DMS53 treated with DMSO at 0.1 percent for 48 hours (cell line): ENCODE data around the gene PDZD7.

Source experiments
- DNase-seq: peaks from one replicate; lab custom pipeline; 2025; ENCODE audit not compliant: unreplicated experiment; lab: John Stamatoyannopoulos, UW

The PDZD7 gene

DNA sequence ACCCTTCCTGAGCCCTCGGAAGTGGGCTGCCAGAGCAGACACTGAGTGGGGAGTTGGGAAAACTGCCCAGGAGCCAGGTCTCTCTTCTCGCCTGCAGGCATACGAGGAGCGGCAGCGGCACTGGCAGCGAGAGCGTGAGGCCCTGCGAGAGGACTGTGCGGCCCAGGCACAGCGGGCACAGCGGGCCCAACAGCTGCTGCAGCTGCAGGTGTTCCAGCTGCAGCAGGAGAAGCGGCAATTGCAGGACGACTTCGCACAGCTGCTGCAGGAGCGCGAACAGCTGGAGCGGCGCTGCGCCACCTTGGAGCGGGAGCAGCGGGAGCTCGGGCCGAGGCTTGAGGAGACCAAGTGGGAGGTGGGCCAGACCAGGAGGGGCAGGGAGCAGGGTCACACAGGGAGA lies 25.6 kb downstream of the PDZD7 start:
- no peak for DNase-seq

DNA sequence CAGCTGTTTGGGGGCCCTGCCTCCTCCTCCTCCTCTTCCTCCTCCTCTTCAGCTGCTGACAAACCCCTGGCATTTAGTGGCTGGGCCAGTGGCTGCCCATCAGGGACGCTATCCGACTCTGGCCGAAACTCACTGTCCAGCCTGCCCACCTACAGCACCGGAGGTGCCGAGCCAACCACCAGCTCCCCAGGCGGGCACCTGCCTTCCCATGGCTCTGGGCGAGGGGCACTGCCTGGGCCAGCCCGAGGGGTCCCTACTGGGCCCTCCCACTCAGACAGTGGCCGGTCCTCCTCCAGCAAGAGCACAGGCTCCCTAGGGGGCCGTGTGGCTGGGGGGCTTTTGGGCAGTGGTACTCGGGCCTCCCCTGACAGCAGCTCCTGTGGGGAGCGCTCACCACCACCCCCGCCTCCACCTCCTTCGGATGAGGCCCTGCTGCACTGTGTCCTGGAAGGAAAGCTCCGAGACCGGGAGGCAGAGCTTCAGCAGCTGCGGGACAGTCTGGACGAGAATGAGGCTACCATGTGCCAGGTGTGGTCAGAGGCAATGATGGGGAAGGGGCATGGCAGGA lies 27.2 kb downstream of the PDZD7 start:
- DNase-seq, result no peak

DNA sequence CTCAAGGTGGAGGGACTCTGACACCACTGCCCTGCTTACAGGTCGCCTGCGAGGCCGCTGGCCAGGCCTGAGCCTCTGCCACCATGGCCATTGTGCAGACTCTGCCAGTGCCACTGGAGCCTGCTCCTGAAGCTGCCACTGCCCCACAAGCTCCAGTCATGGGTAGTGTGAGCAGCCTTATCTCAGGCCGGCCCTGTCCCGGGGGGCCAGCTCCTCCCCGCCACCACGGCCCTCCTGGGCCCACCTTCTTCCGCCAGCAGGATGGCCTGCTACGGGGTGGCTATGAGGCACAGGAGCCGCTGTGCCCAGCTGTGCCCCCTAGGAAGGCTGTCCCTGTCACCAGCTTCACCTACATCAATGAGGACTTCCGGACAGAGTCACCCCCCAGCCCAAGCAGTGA lies 28.5 kb downstream of the PDZD7 start:
- DNase-seq, result no peak

DNA sequence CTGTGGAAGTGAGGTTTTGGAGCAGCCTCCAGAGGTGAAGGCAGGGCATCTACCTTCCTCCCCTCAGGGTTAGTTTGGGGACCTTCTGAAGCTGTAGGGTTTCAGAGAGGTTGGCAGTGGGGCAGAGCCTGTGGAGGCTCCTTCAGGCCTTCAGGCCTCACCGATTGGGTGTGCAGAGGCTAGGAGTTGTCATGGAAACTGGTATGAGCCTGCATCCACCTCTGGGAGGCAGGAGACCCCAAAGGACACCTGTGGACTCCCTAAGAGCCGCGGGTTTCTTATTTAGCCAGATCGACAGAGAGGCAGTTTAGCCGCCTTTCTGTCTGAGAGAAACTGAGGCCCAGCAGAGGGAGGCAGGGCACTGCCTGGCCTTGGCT lies 29.3 kb downstream of the PDZD7 start:
- DNase-seq, result no peak

DNA sequence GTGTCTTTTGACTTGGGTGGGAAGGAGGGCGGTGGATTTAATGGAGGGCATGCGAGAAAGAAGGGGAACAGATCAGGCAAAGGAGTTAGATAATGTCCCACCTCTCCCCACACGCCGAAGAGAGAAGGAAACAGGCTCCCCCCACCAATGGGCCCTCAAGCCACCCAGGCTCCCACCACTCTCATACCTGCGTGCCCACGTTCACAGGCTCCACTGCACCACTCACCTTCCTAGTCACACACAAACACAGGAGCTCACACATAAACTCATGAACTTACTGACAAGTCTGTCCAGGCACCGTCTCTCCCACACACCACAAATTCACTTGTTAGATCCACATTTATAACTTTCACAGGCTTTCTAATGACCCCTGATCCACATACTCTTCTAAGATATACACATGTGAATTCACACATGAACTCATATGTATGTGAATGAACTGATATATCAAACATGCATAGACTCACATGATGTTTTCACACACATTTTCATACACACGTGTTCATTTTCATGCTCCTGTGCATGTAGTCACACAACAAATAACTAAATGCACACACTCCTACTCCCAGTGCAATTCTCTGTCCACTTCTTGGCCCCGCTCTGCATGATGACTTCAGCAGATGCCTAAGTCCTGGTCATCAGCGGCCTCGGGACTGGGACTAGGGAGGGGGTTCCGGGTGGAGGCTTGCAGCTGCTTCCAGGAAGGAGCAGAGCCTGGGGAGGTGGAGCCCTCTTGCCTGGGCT lies 29.8 kb downstream of the PDZD7 start:
- DNase-seq, result no peak

DNA sequence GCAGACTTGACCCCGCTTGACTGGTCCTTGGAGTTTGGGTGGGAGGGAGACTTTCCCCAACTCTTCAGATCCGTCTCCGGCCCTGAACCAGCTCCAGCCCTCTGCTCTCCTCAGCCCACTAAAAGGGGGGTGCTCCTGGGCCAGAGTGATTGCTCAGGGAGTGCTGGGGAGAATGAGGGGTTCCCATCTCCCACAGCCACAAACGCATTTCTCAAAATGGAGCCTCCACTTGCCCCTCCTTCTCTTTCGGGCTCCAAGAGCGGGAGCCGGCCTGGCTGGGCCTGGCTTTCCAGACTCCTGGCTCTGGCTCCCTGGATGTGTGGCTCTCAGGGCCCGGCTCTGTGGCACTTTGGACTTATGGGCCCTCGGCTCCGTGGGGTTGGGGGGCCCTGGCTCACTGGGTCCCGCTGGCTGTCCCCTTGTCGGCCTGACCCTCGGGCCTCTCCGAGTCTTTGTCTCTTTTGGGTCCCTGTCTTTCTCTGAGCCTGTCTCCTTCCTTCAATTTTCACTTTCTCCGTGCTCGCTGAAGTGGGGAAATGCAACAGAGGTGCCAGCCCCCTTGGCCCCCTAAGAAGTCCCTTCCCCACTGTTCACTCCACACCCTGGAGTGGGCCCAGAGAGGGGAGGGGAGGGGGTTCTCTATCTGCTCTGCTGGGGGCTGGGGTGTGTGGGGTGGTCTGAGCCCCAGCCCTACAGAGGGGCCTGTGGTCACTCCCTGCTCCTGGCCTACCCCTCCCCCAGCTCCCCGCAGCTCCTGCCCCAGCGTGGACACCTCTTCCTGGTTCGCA lies 30.6 kb downstream of the PDZD7 start:
- DNase-seq, result no peak

DNA sequence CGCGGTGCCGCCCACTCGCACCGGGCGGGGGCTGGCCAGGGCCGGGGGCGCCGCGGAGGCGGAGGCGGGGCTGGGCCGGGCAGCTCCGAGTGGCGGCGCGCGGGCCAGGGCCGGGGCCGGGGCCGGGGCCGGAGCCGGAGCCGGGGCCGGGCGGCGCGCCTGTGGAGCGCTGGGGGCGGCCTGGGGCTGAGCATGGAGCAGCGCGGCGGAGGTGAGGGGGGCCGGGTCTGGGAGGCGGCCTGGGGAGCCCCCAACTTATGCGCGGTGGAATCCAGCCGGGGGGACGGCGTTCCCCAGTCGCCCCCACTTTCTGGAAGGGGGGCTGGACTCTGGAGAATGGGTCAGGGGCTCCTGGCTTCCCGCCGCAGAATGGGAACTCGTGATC lies 31.2 kb downstream of the PDZD7 start, which contains the start of gene LZTS2:
Gene LZTS2, plus strand, starts transcription at position 67 of the 385 bp plus-strand sequence. CDS start 2,731 bp downstream, outside the sequence.
- no peak for DNase-seq

DNA sequence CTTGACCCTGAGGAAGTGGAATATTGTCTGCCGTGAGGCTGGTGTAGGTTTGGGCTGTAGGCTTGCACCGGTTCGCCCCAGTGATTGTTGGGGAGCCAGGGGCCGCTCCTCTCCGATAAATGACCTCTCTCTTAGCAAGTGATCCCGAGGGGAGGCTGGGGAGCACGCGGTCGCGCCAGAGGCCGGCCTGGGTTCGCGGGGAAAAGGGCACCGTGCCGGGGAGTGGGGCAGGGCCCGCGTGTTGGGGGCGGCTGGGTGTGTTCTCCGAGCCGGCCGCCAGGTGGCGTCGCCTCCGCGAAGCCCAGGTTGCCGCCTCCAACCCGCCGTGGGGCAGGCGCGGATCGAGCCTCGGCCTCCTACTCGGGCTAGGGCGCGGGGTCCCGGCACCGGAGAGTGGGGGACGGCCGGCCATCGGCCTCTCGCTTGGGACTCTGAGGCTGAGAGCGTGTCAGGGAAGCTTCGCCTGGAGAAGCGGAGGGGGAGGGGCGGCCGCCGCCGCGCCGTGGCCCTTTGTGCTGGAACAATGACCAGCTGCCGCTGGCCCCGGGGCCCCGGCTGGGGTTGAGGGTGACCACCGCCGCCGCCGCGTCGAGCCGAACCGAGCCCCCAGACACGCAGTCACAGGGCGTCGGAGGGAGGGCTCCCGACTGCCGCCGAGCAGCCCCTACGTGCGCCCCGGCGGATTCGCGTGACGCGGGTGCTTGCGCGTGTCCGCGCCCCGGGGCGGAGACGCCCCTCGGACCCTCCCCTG lies 31.8 kb downstream of the PDZD7 start:
- DNase-seq, result peak; percentile 49

DNA sequence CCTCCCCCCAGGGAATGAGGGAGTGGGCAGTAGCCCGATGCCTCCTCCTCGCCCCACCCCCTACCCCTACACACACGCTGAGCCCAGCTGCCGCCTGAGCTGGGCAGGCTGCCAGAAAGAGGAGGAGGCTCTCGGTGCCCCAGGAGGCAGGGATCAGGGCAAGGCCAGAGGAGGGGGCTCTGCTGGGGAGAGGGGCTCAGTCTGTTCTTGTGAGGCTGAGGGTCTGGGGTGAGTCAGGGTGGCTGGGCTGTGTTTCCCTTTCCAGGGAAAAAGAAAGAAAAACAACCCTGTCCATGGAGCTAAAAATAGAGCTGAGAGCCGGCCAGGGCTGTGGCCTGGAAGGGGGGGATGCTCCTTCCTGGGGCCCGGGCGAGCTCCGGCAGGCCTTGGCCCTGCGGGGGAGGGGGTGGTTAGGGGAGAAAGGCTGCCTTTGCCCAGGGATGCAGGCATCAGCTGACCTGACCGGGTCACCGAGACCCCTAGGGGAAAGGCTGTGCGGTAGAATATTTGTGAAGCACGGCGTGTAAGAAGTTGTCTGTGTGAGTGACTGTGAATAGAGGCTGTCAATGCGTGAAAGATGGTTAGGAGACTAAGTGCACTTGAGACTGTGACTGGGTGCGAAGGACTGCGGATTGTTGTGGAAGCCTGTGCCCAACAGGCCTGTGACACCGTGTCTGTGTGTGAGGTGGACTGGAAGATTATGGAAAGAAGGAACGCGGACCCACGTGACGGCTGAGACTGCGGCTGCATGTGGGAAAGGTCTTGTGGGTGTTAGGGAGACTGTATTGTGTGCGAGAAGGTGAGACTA lies 32.5 kb downstream of the PDZD7 start:
- peak; percentile 67 for DNase-seq

DNA sequence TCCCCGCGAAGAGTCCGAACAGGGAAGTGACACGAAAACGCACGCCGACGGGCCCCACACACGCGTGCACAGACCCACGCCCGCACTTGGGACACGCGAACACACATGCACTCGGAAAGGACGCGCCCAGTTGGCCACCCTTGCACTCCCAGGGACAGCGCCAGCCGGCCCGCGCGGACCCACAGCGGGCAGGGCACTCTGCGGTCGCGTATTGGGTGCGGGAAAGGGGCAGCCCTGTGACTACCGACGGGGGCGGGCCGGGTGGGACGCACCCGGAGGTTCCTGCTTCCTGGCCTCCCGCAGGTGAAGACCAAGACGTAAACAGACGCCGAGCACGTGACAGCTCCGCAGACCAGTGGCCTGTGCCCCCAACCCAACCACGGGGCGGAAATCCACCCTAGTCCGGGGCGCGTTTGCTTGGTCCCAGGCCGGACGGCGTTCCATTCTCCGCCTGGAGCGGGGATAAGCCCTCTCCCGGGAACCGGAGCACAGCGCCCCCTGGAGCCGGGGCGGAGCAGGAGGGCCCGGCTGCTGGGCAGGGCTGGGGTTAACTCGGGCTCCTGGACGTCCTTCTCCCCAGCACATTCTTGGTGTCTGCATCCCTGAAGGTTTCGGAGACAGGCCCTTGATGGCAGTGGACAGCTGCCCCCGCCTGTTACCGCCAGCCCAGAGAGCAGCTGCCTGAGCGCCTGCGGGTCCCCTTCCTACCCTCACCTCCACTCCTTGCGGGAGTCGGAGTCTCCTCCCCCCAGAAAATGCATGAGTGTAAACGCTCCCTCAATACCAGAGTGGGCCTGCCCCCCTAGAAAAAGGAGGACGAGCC lies 33.4 kb downstream of the PDZD7 start:
- peak; percentile 82 for DNase-seq

DNA sequence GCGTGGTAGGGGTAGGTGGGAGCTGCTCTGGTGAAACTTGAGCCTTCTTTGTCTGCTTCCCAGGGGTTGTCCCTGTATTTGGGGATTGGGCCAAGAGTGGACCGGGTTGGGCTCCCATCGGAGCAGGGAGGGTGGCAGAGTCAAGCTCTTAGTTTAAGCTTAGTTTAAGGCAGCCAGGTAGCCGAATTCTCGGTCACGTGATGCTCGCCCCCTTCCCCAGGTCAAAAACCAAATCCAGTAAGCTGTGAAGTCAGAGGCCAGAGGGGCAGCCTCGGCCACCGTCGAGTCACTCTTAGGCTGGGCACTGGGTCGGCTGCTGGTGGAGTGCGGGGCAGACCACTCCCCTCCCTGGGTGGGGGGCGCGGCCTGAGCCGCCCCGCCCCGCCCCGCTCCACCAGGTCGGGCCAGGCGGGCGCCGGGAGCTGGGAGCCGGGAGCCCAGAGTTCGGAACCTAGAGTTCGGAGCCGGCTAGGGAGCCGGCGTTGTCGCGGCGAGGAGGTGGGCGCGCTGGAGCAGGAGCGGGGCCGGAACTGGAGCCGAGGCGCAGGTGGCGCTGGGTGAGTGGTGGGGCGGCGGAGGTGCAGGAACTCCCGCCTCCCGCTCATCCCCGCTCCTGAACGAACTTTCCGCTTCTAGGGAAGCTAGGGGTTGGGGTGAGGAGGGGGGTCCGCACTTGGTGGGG lies 34.1 kb downstream of the PDZD7 start:
- peak; percentile 17 for DNase-seq

DNA sequence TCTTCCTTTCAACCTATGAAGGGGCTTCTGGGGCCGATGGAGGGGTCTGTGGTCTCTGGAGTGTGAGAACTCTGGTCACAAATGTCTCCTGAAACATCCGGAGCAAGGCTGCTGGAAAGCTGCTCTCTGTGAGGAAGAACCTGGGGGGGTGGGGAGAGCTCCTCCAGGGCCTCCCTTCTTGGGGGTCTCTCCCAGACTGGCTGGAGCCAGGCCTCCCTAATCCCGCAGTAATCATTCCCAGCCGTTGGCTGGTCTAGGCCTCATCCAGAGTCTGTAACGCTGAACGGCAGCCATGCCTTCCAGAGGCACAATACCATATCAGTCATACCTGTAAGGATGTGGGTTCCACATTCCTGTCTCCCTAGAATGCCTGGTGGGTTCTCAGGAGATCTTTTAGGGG lies 35.7 kb downstream of the PDZD7 start:
- DNase-seq, result no peak

DNA sequence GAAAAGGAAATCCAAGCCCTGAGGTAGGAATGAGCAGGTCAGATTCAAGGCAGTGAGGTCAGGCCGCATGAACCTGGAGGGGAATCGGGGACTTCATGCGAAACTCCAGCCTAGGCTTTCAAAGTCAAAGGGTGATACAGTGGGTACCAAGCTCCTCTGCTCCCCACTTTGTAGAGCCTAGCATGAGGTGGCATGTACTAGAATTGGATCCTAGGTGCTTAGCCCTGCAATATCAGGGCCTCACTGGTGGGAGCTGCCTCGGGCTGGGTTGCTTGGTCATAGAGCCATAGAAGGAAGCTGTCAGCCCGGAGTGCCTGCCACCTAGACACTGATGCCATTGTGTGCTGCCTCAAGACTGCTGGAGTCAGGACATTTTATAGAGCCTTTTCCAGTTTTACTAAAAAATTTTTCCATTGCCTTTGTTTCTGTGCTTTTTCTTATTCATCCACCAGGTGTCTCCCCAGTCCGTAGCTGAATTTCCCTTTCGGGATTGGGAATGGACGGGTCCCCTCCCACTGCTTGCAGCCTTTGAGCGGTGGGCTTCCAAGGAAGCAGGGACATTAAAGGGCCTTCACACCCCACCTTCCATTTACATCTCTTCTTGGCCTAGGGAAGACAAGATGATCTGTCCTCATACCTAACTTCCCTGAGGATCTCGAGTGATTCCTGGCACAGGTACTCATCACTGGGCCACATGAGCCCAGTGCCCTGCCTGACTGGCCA lies 36.8 kb downstream of the PDZD7 start:
- DNase-seq, result peak; percentile 7

DNA sequence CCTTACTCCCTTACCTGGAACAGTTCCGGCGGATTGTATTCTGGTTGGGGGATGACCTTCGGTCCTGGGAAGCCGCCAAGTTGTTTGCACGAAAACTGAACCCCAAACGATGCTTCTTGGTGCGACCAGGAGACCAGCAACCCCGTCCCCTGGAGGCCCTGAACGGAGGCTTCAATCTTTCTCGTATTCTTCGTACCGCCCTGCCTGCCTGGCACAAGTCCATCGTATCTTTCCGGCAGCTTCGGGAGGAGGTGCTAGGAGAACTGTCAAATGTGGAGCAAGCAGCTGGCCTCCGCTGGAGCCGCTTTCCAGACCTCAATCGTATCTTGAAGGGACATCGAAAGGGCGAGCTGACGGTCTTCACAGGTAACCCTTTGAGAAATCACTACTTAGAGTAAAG lies 41.8 kb downstream of the PDZD7 start:
- no peak for DNase-seq

DNA sequence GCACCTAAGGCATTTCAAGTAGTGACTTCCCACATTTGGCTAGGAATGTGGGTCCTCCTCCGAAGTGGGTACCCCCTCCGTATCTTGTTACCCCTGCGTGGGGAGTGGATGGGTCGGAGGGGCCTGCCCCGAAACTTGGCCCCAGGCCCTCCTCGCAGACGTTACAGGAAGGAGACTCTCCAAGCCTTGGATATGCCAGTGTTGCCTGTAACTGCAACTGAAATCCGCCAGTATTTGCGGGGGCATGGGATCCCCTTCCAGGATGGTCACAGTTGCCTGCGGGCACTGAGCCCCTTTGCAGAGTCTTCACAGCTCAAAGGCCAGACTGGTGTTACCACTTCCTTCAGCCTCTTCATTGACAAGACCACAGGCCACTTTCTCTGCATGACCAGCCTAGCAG lies 42.8 kb downstream of the PDZD7 start:
- no peak for DNase-seq

DNA sequence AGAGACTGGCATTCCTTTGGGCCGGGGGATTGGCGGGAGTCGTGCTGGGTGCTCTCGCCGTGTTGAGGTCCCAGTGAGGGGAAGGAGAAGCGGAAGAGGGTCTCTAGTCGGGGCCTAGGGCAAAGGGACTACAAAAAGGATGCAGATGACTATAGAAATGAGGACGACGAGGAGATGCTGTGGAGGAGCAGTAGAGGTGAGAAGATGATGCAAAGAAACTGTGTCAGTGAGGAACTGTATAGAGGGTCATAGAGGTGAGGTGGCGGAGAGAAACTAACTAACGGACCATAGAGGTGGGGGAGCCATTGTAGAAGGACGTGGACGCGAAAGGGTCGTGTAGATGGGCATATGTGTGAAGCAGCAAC lies 43.3 kb downstream of the PDZD7 start:
- DNase-seq, result no peak

DNA sequence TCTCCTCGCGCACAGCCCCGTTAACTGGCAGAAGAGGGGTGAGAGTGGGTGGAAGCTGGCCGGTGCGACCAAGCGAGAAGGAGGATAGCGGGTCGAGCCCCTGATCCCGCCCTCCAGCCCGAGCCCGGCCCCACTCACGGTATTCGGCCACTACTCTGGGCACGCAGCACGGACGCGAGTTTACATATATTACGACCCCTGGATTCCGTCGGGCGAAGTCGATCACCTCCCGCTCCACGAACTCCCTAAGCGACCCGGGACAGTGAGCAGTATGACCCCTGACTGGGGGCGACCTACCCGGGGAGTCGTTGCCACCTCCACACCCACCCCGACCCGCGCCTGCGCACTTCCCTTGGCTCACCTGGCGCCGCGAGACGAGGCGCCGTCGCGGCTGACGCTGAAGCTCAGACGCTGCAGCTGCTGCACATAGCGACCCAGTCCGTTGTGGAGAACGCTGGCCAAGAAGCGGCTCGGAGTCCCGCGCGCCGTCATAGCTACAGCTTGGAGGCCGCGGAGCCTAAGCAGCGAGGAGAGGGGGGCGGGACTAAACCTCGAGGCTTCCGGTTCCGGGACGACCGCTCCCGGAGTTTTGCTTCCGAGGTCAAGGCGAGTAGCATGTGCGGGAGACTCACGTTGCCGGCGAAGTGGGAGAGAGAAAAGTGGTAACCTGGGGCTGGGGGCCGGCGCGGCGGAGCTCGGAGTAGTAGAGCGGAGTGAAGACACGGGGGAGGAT lies 43.8 kb downstream of the PDZD7 start, which contains the start of the genes MRPL43 and TWNK:
Gene MRPL43, minus strand, starts transcription at position 546 of the 733 bp plus-strand sequence. Its CDS starts 54 bp downstream, at position 492.
Gene TWNK, plus strand, starts transcription at position 592 of the 733 bp plus-strand sequence. CDS start 668 bp downstream, outside the sequence.
- DNase-seq, result peak; percentile 65

DNA sequence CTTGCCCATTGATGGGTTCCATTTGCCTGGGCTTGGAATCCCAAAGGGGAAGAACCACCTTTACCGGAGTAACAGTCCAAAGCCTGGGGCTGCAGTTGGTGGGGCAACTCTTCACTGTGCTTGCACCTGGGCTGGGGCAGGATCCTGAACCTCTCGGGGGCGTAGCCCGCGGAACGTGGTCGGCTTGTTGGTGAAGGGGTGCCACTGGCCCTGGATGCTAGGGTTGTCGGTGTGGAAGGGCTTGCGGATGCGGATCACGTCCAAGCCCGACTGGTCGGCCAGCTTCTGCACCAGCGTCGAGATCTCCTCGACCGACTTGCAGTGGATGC lies 44.3 kb downstream of the PDZD7 start:
- DNase-seq, result no peak
